Activated T-helper 2 cell treated with anti-CD3 and anti-CD28 coated beads, Interferon-gamma antibody, Interleukin-2, Interleukin-4, amounts not matched to agents 10 μg/mL and 5 μg/mL and 100 μg/mL, durations not matched to agents 14 hours and 24 hours and 36 hours (primary cell): ENCODE data around the gene OR2T5. TPM values are rescaled to one million over a fixed set of nuclear protein-coding genes. Genes with fewer than 3 reads are reported as not detected.

Experiments used
- total RNA-seq: library from RNA; stranded (reverse); gene quantifications from 2 replicates; pipeline ENCODE4 v1.2.3, GENCODE V29; 2022

OR2T5 gene
- total RNA-seq, 1 donor from 2014 or later, result not detected

Other genes starting within 250 kb of the OR2T5 start
- not detected in 2 replicates for gene OR2T33, start 210.6 kb upstream of the OR2T5 start, total RNA-seq
- not detected in 2 replicates for gene OR2T12, start 185.2 kb upstream of the OR2T5 start, total RNA-seq
- not detected in 2 replicates for gene OR2M7, start 164.0 kb upstream of the OR2T5 start, total RNA-seq
- not detected in 2 replicates for gene OR14C36, start 139.8 kb upstream of the OR2T5 start, total RNA-seq
- gene OR2T4, start 126.9 kb upstream of the OR2T5 start, total RNA-seq, result not detected in 2 replicates
- gene OR2T6, start 112.8 kb upstream of the OR2T5 start, total RNA-seq, result not detected in 2 replicates
- not detected in 2 replicates for gene OR2T1, start 85.5 kb upstream of the OR2T5 start, total RNA-seq
- gene OR2T2, start 43.0 kb upstream of the OR2T5 start, total RNA-seq, result not detected in 2 replicates
- gene OR2T3, start 15.2 kb upstream of the OR2T5 start, total RNA-seq, result not detected in 2 replicates
- not detected in 2 replicates for gene OR2G6, start 19.5 kb downstream of the OR2T5 start, total RNA-seq
- gene OR2T29, start 74.2 kb downstream of the OR2T5 start, total RNA-seq, result not detected in 2 replicates
- not detected in 2 replicates for gene OR2T34, start 86.2 kb downstream of the OR2T5 start, total RNA-seq
- not detected in 2 replicates for gene OR2T10, start 109.1 kb downstream of the OR2T5 start, total RNA-seq
- not detected in 2 replicates for gene OR2T11, start 146.5 kb downstream of the OR2T5 start, total RNA-seq
- gene OR2T35, start 156.7 kb downstream of the OR2T5 start, total RNA-seq, result not detected in 2 replicates
- not detected in 2 replicates for gene OR2T27, start 166.9 kb downstream of the OR2T5 start, total RNA-seq
- gene OR14I1, start 214.2 kb downstream of the OR2T5 start, total RNA-seq, result not detected in 2 replicates